ENCODE measurements around the gene LIMS1. TPM values are rescaled to one million over a fixed set of nuclear protein-coding genes. Genes with fewer than 3 reads are reported as not detected.

The LIMS1 gene
- total and polyA plus RNA-seq, 2 experiments from 2014 or later = 28.6 to 36.9 TPM

- Histone ChIP-seq H4K20me1 (replicated peaks; ENCODE audit: insufficient read depth) (0 out of 2 replicates have a peak, but pooled peaks cover 2% of the 10 kb centered on the region), H3K4me1 (ENCODE audit: insufficient read depth) (peaks cover 27% of the 10 kb centered on the region), H3K36me3 (ENCODE audit: insufficient read depth) (no peaks in the 10 kb centered on the region), H3K4me2 (no peak overlapping the region), H3K79me2 (replicated peaks; ENCODE audit: insufficient read depth) (peaks cover 44% of the 10 kb centered on the region), H3F3A (replicated peaks; ENCODE audit: low read depth) (no peaks in the 10 kb centered on the region), H2AFZ (no peak overlapping the region), H3K27me3 (ENCODE audit: insufficient read depth) (no peaks in the 10 kb centered on the region), H3K27ac (ENCODE audit: low read depth) (0 out of 2 replicates have a peak overlapping the region, but pooled peaks have one; percentile 26), H3K4me3 (no peak overlapping the region), H3K9me2 (ENCODE audit: insufficient read depth) (no peaks in the 10 kb centered on the region)
- Mint-ChIP-seq H3K4me3 (no peak overlapping the region), H3K27ac (peak overlapping the region; percentile 77; the same call in 1 of the 2 replicates), H3K27me3 (ENCODE audit: insufficient read depth, low read depth, poor library complexity) (no peaks in the 10 kb centered on the region), H3K36me3 (ENCODE audit: low read depth) (no peaks in the 10 kb centered on the region), H3K4me1 (peaks cover 29% of the 10 kb centered on the region), H3K9me3 (no peaks in the 10 kb centered on the region)
- no peak for TF ChIP-seq ZNF114 (CRISPR knock-in tag; IDR thresholded peaks at IDR 0.05)
- no peak for TF ChIP-seq NANOG (IDR thresholded peaks at IDR 0.05; ENCODE audit: borderline replicate concordance)
- no peak for TF ChIP-seq REST (IDR thresholded peaks at IDR 0.05; ENCODE audit: unreplicated experiment)
- no peak for TF ChIP-seq JUNB (IDR thresholded peaks at IDR 0.05; ENCODE audit: unreplicated experiment)
- no peak for TF ChIP-seq POLR2AphosphoS5 (IDR thresholded peaks at IDR 0.05; ENCODE audit: low read depth)
- TF ChIP-seq STAT1 (IDR thresholded peaks at IDR 0.05; ENCODE audit: unreplicated experiment) = no peak
- no peak for TF ChIP-seq CTCF (conservative IDR thresholded peaks at IDR 0.05; ENCODE audit: low read depth in 2 of 2)
- TF ChIP-seq EZH2phosphoT487 (IDR thresholded peaks at IDR 0.05; ENCODE audit: unreplicated experiment) = no peak
- no peak for TF ChIP-seq ZNF462 (CRISPR knock-in tag; IDR thresholded peaks at IDR 0.05)
- TF ChIP-seq CREB1 (CRISPR knock-in tag; IDR thresholded peaks at IDR 0.05; ENCODE audit: low read depth) = no peak
- TF ChIP-seq, protein P1, sequence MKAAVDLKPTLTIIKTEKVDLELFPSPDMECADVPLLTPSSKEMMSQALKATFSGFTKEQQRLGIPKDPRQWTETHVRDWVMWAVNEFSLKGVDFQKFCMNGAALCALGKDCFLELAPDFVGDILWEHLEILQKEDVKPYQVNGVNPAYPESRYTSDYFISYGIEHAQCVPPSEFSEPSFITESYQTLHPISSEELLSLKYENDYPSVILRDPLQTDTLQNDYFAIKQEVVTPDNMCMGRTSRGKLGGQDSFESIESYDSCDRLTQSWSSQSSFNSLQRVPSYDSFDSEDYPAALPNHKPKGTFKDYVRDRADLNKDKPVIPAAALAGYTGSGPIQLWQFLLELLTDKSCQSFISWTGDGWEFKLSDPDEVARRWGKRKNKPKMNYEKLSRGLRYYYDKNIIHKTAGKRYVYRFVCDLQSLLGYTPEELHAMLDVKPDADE (IDR thresholded peaks at IDR 0.05) = no peak
- TF ChIP-seq EZH2 (IDR thresholded peaks at IDR 0.05; ENCODE audit: low read depth, unreplicated experiment) = no peak
- no peak for TF ChIP-seq ZNF331 (CRISPR knock-in tag; IDR thresholded peaks at IDR 0.05; ENCODE audit: low read depth)
- no peak for DNase-seq (ENCODE audit: low spot score)
- ATAC-seq = no peak
These were observed 99.7 kb downstream of the LIMS1 start for GRCh38 chr2:108634011-108634410.

Data from GM23338 (cell line).